Mucosa of gallbladder (tissue), 1 donor: ENCODE results near the gene FGF6. TPM values are rescaled to one million over a fixed set of nuclear protein-coding genes. Genes with fewer than 3 reads are reported as not detected.
"Not testable (repeated sequence)": the region's sequence is repeated elsewhere in the genome, so short reads cannot be mapped to it uniquely, and the experiment has no call there.

Source experiments
- DNase-seq: peaks from one replicate; pipeline ENCODE4 v3.0.0-alpha.2; 2020; ENCODE audit warnings: low spot score
- total RNA-seq: library from RNA; stranded (reverse); gene quantifications from one replicate; pipeline ENCODE4 v1.2.1, GENCODE V29; 2021
- donor health status: DM: no; HTN: no; CAD: no.

The FGF6 gene, protein sequence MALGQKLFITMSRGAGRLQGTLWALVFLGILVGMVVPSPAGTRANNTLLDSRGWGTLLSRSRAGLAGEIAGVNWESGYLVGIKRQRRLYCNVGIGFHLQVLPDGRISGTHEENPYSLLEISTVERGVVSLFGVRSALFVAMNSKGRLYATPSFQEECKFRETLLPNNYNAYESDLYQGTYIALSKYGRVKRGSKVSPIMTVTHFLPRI
- total RNA-seq = not detected

DNA sequence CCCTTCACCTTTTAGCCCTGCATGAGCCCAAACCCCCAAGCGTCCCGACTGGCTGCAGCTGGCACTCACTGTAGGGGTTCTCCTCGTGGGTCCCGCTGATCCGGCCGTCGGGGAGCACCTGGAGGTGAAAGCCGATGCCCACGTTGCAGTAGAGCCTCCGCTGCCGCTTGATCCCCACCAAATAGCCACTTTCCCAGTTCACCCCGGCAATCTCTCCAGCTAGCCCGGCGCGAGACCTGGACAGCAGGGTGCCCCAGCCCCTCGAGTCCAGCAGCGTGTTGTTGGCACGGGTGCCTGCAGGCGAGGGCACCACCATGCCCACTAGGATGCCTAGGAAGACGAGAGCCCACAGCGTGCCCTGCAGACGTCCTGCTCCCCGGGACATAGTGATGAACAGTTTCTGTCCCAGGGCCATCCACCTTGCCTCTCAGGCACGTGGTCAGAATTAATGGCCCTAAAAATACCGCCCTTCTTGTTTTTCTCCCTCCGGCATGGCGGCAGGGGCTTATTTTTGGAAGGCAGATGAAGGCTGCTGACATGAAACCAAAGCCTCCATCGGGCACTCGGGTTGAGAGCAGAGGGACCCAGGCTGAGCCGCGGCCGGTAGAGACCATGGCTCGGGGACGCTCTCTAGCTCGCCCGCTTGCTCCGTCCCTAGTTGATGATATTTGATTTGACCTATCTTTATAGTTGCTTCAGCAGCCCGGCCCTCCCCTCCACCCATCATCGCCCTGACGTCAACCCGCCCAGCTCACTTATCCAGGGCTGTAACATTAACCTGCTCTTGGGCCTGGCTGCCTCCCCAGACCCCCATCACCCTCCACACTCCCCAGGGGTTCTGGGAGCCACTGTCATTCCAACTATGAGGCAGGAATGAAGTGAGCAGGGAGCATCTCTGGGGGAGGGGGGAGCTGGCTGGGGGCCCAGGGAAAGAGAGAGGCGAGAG is at the start of gene FGF6:
FGF6 (minus strand) TSS at position 660 of the 946 bp plus-strand sequence; CDS start at position 415, 245 bp downstream.
- no peak for DNase-seq

DNA sequence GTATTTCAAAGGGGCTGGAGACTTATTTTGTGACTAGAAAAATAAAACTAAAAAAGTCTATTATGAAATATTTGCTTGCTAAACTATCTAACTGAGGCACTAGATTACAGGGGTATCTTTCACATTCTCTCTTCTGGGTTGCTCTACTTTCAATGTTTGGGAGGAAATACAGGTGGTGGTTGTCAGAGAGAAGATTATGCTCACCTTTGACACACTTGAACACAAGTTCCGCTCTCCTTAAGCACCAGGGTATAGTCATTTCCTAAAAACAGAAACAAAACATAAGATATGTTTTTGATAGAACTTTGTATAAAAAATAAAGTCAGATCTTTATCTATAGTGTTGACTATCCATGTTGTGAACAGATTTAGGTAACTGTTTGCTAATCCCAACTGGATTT is 45.4 kb upstream of the FGF6 start:
- no peak for DNase-seq

DNA sequence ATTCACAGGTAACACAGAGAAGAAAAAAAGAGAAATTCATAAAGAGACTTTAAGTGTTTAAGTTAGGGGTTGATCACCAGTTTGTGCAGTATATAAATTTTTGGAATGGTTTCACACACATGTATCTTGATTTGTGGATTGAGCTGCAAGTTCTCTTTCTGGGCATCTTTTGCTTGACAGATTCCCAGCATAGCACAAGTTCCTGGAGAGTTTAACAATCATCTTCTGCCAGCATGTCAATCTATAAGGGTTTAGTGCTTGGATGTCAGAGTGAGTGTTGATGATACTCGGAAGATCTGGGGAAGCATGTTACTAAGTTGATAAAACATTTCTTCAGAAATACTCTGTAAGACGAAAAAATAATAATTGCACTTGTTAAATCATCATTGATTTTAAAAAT is 43.9 kb upstream of the FGF6 start:
- no peak for DNase-seq

DNA sequence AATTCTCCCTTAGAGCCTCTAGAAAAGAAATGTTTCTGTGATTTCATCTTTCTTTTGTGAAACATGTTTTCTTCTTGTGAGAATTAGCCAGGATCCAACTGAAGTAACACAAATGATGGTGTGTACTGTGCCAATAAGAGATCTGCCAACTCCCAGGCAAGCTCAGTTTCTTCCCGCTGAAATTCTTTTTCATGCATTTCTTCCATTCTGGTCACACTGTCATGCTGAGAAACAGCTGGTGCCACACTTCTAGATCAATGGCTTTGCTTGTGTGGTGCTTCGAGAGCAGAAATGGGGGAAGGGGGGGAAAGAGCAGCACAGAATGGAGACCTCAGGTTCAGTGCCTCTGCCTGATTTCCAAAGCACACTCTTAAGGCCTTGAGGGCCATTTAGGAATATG is 41.4 kb upstream of the FGF6 start:
- no peak for DNase-seq

DNA sequence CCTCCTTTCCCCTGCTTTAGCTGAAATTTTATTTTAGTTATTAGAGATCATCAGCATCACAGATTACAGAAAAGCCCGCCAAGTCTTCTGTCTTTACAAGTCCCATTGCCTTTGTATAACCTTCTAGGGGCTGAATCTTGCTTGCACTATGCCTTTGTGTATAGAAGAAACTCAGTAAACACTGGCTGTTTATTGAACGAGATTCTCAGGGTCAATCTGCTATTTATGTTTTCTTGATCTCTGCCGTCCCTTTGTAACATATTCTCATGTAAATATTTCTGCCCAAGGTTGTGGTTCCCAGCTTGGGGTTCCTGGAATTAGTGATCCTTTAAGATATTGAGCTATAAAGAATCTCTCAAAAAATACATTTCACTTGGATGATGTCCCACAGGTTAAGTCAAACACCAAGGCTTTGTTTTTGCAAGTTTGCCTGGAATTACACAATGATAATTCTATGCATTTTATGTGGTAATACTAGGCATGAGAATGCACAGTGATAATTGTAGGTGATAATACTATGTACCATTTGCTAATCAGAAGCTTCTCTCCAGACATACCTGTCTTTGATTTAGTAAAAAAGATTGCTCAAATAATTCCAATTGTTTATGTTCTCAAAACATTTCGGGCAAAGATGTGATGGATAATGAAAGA is 40.6 kb upstream of the FGF6 start:
- DNase-seq = no peak

DNA sequence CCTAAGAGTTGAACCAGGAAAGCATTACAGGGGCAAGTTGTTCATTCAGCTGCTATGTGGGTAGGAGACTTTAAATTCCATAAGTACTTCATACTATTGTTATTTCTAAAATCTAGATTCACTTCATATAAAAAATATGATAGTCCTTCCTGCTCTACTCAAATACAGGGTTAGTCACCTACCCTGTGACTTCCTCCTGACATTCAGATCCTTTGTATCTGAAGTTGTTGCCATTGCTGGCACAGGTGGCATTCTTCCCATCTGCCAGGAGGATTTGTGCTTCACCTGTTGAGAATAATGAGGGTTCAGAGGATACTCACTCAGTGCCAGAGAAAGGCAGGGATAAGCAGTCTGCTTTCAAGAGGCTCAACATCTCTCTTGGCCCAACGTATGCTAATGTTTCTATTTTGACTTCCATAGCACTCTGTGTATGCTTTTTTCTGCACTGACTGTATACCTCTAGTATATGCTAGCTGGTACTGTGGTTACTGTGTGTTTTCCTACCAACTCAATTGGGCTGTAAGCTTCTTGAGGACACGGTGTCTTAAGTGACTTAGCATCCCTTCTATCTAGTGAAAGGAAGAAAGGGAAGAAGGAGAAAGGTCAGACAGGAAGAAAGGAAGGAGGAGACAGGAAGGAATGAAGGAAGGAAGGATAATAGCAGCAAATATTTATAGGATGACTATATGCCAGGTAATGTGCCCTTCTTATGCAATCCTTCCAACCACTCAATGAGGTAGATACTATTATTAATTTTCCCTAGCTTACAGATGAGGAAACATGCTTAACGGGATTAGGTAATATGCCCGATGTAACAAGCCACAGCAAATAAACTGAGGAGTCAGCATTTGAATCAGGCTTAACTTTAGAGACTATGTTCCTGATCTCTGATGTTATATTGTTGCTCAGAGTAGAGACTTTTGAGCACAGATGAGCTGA is 38.5 kb upstream of the FGF6 start:
- no peak for DNase-seq

DNA sequence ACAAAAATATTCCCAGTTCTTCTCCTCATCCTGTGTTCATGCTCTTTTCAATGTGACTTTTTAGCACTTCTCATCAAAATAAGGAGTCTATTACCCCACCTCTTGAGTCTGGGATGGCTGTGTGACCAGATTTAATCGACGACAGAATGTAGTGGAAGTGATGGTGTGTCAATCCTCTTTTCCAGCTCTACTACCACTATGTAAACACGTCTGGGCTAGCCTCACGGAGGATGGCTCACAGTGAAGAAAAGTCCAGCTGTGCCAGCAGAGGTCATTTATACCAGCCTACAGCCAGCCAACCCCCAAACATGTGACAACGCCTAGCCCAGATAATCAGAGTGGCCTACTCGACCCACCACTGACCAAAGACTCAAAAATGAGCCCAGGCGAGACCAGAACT is 37.3 kb upstream of the FGF6 start:
- DNase-seq = no peak

DNA sequence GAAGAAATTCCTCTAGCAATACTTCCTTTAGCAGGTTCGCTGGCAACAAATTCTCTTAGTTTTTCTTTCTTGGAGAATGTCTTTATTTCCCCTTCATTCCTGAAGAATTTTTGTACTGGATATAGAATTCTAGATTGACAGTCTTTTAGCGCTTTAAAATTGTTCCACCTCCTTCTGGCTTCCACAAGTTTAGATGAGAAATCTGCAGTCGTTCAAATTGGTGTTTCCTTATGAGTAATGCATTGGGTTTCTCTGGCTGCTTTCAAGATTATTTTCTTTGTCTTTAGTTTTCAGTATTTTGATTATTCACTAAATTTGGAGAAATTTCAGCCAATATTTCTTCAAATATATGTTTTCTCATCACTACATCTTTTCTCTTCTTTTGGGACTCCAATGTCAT is 33.3 kb upstream of the FGF6 start:
- DNase-seq = no peak

DNA sequence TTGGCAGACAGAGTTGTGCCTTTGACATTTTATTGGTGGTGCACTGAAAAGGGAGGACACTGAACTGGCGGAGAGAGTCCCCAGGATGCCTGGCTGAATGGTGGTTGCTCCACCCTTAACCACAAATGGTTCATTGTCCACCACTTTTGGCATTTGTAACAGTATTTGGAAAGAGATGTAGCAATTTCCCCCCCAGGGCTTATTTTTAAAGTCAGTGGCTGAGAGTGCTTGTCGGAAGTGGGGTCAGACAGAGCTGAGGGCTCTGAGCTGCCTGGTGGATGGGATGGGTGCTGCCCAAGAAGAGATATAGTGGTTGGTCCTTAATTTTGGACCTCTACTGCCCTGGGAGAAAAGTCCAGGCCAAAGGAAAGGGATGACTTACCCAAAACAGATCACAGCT is 31.5 kb upstream of the FGF6 start:
- no peak for DNase-seq

DNA sequence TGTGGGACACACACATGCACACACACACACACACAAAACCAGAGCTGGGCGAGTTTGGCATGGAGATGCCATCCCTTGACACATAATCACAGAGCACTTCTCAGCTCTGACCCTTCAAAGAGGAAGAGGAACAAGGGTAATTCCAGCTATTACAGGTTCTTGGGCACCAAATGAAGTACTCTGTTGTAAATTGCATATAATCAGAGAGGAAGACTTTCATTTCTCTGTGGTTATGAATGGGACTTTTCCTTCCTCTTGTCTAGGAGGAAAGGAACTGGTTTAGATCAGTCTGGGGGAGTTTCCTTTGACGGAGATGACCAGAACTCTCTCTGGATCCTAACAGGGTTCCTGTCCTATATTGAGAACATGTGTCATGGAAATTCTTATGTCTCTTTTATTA is 26.4 kb upstream of the FGF6 start:
- no peak for DNase-seq

DNA sequence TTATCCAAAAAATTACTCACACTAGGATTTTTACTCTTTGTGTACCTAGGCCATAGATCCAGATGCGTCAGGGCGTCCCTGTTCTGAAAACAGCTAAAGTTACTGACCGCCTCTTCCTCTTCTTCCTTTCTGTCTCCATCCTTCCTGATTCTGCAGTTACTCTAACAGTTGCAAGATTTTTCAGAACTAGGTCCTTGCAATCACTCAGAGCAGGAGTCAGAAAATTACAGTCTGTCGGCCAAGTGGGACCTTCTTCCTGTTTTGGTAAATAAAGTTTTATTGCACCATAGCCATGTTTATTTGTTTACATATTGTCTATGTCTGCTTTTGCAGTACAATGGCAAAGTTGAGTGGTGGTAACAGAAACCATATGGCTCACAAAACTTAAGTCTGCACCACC is 25.6 kb upstream of the FGF6 start:
- no peak for DNase-seq

DNA sequence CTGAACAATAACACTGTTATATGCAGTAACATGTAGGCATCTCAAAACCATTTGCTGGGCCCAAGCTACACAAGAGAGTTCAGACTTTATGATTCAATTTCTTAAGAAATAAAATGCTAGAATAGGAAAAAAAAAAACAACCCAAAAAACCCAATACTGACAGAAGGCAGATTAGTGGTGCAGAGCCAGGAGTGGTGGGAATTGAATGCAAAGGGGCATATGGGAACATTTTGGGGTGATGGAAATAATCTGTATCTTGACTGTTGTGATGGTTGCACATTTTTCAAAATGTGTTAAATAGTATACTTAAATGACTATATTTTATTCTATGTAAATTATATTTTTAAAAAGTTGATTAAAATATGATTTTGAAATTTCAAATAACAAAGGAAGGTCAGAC is 23.4 kb upstream of the FGF6 start:
- DNase-seq = no peak

DNA sequence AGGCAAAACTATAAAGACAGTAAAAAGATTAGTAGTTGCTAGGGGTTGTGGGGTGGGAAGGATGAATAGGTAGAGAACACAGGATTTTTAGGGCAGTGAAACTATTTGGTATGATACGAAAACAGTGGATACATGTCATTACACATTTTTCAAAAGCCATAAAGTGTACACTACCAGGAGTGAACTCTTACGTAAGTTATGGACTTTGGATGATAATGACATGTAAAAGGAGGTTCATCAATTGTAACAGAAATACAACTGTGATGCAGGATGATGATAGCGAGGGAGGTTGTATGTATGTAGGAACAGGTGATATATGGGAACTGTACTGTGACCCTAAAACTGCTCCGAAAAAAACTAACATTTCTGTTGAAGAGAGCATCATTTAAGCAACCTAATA is 15.1 kb upstream of the FGF6 start:
- DNase-seq = no peak

DNA sequence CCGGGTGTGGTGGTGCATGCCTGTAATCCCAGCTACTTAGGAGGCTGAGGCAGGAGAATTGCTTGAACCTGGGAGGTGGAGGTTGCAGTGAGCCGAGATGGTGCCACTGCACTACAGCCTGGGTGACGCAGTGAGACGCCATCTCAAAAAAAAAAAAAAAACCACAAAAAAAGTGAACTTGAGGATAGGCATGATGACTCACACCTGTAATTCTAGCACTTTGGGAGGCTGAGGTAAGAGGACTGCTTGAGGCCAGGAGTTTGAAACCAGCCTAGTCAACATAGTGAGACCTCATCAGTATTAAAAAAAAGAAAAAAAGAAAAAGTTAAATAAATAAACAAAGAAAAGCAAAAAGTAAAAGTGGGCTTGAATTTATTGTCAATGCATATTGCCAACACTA is 10.2 kb upstream of the FGF6 start:
- DNase-seq = not testable (repeated sequence)

DNA sequence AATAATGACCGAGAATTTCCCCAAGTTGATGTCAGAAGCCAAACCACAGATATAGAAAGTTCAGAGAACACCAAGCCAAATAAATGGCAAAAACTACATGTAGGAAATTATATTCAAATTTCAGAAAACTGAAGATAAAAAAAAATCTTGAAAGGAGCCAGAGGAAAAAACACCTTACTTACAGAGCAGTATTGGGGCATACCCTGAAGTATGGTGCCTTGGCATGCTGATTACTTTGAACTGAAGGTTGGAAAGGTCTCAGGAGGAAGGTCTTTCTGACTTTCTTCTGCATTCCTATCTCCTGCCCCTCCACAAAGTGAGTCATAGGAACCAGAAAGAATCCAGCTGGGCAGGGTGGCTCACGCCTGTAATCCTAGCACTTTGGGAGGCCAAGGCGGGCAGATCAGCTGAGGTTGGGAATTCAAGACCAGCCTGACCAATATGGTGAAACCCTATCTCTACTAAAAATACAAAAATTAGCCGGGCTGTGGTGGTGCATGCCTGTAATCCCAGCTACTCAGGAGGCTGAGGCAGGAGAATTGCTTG is 8.8 kb upstream of the FGF6 start:
- DNase-seq = no peak

DNA sequence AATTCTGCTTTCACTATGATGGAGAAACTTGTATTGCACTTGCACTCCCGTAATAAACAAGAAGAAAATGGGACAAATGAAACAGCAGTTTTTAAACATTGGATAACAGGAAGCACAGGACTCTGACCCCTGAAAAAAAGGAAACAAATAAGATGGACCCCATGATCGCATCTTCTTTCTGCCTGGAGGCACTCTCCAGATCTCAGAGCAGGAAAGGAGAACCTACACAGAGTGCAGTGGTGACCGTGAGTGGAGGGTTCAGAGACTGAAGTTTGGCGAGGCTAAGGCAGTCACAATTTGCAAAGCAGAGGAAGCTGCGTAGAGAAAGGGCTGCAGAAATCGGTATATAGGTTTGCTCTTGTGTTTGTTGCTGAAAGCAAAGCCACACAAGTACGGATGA is 6.1 kb upstream of the FGF6 start:
- DNase-seq = no peak

DNA sequence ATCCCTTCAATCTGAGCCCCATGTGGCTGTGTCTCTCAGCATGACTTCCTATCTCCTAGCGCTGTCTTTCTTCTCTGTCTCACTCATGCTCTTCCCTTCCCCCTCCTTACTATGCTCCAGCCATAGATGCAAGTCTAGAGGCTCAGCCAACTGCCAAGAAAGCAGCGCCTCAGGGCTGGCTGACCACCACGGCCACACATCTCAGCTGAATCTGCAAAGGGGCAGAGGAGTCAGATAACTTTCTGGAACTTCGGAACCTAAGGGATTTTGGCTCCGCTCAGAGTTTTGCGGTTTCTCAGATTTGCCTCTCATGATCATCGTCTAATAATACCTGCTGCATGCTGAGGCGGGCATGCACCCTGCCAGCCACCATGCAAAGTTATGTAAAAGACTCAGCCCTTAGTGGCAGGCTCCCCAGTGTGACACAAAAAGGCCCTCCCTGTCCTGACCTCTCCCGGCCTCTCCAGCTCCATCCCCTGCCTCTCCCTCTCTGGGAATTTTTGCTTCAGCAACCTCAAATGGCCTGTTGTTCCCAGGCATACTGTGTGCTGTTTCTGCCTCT is 5.0 kb upstream of the FGF6 start:
- DNase-seq = no peak

DNA sequence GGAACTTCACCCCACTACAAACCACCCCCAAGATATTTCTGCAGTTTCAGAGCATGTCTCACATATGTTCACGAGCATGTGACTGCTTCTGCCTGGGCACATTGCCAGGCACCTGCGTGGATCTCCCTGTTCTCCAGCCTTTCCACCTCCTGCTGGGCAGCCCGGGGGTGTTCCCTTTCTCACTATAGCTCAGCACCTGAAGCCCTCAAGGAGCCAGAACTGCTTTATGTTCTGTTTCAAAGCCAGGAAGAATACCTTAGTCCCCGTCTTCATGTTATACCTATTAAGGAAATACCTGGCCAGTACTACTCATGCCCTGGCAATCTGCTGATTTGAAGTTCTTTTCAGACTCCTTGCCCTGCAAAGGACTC is 4.2 kb upstream of the FGF6 start:
- DNase-seq = no peak

DNA sequence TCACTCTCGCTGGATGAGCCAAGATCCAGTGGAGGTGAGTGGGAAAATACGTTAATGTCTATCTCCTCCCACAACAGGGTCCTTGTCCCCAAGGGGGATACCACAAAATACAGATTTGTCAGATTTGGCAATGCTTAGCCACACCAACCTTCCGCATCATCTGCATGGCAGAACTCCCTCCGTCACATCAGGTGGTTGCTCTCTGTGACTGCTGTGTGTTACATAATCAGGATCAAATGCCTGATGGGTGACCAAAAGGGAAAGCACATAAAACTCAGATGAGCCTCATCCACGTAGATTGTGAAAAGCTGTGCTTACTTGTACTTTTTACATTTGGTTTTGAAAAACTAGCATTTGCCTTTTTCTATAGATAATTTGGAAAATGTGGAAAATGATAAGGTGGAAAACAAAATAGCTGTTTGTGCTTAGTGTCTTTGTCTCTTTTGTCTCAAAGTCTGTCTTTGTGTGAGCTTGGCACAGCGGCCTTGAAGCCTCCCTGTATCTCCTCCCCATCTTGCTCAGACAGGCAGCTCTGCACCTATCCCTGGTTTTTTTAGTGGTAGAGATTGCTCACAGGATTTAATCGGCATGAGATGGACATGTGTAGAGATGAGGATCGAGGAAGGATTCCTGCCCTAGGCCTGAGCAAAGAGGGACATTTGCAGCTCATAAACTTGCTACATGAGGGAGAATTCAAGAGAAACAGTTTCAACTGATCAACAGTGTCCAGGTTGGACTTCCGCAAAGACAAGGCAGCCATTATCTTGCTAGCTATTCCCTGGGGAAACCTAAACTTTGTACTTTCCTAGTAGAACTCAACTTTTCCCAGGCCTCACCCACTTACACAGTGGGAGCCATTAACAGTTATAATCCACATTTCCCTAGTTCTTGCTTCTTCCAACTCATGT is 3.6 kb upstream of the FGF6 start:
- DNase-seq = no peak

DNA sequence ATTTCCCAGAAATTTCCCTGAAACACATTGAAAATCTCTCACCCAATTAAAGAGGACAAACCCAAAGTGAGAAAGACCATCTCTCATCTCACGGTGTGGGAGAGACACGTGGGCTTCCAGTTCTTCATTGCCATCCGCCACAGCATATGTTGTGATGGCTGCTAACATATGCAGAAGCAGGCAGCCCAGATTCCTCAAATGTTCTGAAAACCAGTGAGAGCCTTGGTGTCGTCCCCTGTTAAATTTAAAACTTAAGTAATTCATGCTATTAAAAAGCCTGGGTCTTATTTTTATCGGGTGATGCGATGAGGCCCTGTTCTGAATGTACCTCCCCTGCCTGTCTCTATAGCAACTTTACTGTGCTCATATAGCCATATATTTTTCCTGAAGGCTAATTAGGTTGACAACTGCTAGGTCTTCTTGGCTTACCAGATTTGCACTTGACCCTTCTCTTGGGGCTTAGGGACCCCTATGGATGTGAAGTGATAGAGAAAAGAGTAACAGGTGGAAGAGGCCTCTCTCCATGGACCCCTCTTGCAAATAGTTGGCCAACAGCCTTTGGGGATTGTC is 2.8 kb upstream of the FGF6 start:
- no peak for DNase-seq
